Liver (tissue), 9 donors: Measurements from ENCODE around the gene SPDYE2B. TPM values are rescaled to one million over a fixed set of nuclear protein-coding genes. Genes with fewer than 3 reads are reported as not detected.
"Not testable (repeated sequence)": the region's sequence is repeated elsewhere in the genome, so short reads cannot be mapped to it uniquely, and the experiment has no call there.

ENCODE experiments used
- DNase-seq: peaks from one replicate; pipeline ENCODE4 v3.0.0-alpha.2; 2017; ENCODE audit warnings: low spot score
- H3K27ac ChIP-seq, 2 donors: one replicate each; pipeline ENCODE4 v1.7.0; 2013; ENCODE audit warnings: inconsistent platforms in 2 of 2, low read length in 2 of 2, control low read depth in 1 of 2, low read depth in 1 of 2, mild to moderate bottlenecking in 1 of 2
- H3K27me3 ChIP-seq, 4 donors: one replicate each; pipeline versions ENCODE4 v1.6.1 to v1.7.0; 2013; ENCODE audit warnings: low read length in 3 of 4, inconsistent platforms in 1 of 4, mild to moderate bottlenecking in 1 of 4, moderate library complexity in 1 of 4; ENCODE audit not compliant: control insufficient read depth in 4 of 4, insufficient read depth in 4 of 4
- H3K36me3 ChIP-seq, 4 donors: one replicate each; pipeline versions ENCODE4 v1.6.1 to v1.7.0; 2013; ENCODE audit warnings: low read length in 3 of 4, mild to moderate bottlenecking in 3 of 4, low read depth in 1 of 4, moderate library complexity in 1 of 4; ENCODE audit not compliant: control insufficient read depth in 4 of 4, insufficient read depth in 3 of 4
- H3K4me1 ChIP-seq, 4 donors: one replicate each; pipeline versions ENCODE4 v1.6.1 to v1.7.0; 2013; ENCODE audit warnings: low read length in 3 of 4, mild to moderate bottlenecking in 3 of 4, moderate library complexity in 1 of 4; ENCODE audit not compliant: control insufficient read depth in 4 of 4, insufficient read depth in 4 of 4
- H3K4me3 ChIP-seq, 3 donors: one replicate each; pipeline versions ENCODE4 v1.6.1 to v1.7.0; 2013; ENCODE audit warnings: low read length in 3 of 3, control low read depth in 1 of 3, low read depth in 1 of 3, mild to moderate bottlenecking in 1 of 3
- H3K9ac ChIP-seq, 2 donors: one replicate each; pipeline ENCODE4 v1.7.0; 2013; ENCODE audit warnings: low read length in 2 of 2, mild to moderate bottlenecking in 2 of 2, moderate library complexity in 2 of 2, control low read depth in 1 of 2, low read depth in 1 of 2
- H3K9me3 ChIP-seq, 4 donors: one replicate each; pipeline versions ENCODE4 v1.6.1 to v1.7.0; 2013; ENCODE audit warnings: low read length in 3 of 4; ENCODE audit not compliant: control insufficient read depth in 4 of 4
- WGBS: extraction: QIAGEN DNeasy Blood & Tissue Kit; methylation state at CpG from one replicate; pipeline ENCODE4 v1.1.7; 2013; 5-methylcytosine and 5-hydroxymethylcytosine counted together
- polyA plus RNA-seq, 2 donors: library from polyadenylated mRNA; stranded (reverse) in 1 of 2; unstranded in 1 of 2; fragments of 200-250 nt in 1 of 2; fragments of >200 nt in 1 of 2; fragmentation: Nextera tagmentation in 1 of 2; extraction: Ambion mirVana in 1 of 2; gene quantifications; one replicate each; pipeline versions ENCODE4 v1.2.1 to v1.2.3, GENCODE V29; 2013 to 2015
- total RNA-seq, 2 donors: library from RNA; depleted of rRNA; stranded (reverse); fragments of >200 nt; gene quantifications; one replicate each; pipeline ENCODE4 v1.2.3, GENCODE V29; 2014
- donor health status: healthy.
- donor health status: healthy.
- donor health status: healthy.
- donor health status: healthy.
- donor health status: healthy.

SPDYE2B gene
- total and polyA plus RNA-seq, 4 donors, result 0.28 TPM; not detected in 3

- not testable (repeated sequence) for H3K9ac ChIP-seq, H3K27ac ChIP-seq, H3K4me1 ChIP-seq, H3K36me3 ChIP-seq, DNase-seq, H3K4me3 ChIP-seq, H3K27me3 ChIP-seq, H3K9me3 ChIP-seq
- WGBS, result 83% methylated on average over 2 of the region's 6 CpGs
These were observed 15.8 kb upstream of the SPDYE2B start for GRCh38 chr7:102634299-102634698.

DNA sequence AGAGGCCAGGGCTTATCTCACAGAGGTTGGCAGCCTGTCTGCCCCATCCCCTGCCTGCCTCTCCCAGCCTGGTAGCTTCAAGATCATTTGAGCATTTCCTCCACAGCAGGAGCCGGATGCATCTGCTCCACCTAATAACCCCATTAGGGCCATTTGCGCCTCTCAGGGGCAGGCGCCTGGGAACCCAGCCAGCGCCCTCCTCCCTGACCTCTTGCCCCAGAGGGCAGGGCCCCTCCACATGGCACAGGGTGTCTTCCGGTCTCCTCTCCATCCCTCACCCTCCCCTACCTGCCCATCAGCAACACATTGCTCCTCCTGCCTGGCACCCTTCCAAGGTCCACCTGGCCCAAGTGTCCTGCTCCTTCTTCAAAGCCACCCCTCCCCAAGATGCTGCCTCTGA, 14.8 kb upstream of the SPDYE2B start:
- DNase-seq, H3K4me1 ChIP-seq, H3K4me3 ChIP-seq, H3K36me3 ChIP-seq, H3K9me3 ChIP-seq, H3K27ac ChIP-seq, H3K9ac ChIP-seq, H3K27me3 ChIP-seq: not testable (repeated sequence)
- 79% methylated on average over 3 of the region's 5 CpGs for WGBS

GRCh38 chr7:102636956-102637355, 13.2 kb upstream of the SPDYE2B start:
- H3K36me3 ChIP-seq, H3K9me3 ChIP-seq, H3K4me1 ChIP-seq, H3K27ac ChIP-seq, H3K27me3 ChIP-seq, H3K4me3 ChIP-seq, H3K9ac ChIP-seq, DNase-seq: not testable (repeated sequence)
- 90% methylated on average over 9 of the region's 13 CpGs for WGBS

DNA sequence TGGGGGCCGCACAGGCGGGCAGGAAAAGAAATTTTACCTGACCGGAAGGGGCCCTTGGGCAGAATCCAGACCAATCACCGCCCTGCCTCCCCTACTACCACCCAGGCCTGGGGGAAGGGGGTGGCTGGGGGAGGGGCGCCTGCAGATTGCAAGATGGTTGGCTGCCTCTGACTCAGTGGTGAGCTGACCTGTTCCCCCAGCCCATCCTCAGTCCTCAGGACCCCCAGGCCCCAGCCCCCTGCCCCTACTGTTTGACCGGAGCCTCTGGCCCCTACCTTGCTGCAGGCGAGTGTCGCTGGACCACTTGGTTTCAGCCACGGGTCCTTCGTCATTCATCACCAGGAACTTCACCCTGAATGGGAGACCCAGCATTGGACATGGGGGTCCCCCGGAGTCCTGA, 11.3 kb upstream of the SPDYE2B start:
- not testable (repeated sequence) for H3K4me3 ChIP-seq, H3K9ac ChIP-seq, H3K9me3 ChIP-seq, H3K4me1 ChIP-seq, H3K27me3 ChIP-seq, H3K36me3 ChIP-seq, H3K27ac ChIP-seq
- peak; percentile 31 for DNase-seq
- WGBS, result 96% methylated on average over 8 of the region's 11 CpGs

DNA sequence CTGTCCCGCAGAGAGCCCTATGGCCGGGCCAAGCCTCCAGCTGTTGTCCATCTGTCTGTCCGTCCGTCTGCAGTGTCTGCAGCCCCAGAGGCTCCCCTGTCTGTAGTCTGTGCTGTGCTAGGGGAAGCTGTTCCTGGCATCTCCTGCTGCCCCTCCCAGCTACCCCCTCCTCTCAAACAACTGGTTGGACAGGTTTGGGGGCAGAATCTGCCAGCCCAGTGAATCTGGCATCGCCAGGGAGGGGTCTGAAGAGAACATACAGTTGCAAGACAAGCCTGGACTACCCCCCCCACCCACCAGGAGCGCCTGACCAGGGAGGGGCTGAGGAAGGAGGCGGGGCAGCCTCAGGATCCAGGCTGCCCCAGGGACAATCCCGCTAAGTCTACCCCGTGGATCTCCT, 7.4 kb upstream of the SPDYE2B start, which contains the start of gene UPK3BL1:
Gene UPK3BL1, minus strand, starts transcription at position 101 of the 400 bp plus-strand sequence. Its CDS starts 50 bp downstream, at position 51.
- not testable (repeated sequence) for H3K4me1 ChIP-seq, H3K27me3 ChIP-seq, DNase-seq, H3K9me3 ChIP-seq, H3K4me3 ChIP-seq, H3K27ac ChIP-seq, H3K9ac ChIP-seq, H3K36me3 ChIP-seq
- no CpG with 5 or more reads among the region's 9 CpGs for WGBS

DNA sequence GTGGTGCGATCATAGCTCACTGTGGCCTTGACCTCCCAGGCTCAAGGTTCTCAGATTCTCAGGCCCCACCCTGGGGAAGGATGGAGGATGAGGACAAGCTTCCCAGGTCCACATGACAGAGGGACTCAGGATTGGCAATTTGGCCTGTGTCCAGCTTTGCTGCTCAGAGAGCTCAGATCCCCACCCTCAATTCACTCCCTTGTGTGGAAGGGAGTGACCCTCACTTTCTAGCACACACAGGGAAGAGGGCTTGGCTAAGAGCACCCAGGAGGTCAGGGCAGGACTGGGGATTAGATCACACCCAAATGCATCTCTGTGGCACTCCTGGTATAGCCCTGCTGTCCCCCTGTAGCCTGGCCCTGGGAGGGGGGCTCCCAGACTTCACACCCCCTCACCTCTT, 6.7 kb upstream of the SPDYE2B start:
- not testable (repeated sequence) for DNase-seq, H3K9me3 ChIP-seq
- no CpG with 5 or more reads among the region's 1 CpG for WGBS

DNA sequence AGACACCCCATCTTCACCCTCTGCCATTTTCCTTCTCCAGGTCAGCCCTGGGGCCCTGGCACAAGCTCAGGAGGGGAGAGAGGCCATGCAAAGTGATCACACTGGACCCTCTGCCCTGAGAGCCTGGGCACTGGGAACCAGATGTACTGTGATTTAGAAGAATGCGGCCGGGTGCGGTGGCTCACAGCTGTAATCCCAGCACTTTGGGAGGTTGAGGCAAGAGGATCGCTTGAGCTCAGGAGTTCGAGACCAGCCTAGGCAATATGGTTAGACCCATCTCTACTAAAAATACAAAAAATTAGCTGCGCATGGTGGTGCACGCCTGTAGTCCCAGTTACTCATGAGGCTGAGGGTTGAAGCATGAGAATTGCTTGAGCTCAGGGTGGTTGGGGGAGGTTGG, 2.3 kb upstream of the SPDYE2B start:
- not testable (repeated sequence) for H3K27me3 ChIP-seq, H3K27ac ChIP-seq, H3K4me3 ChIP-seq, H3K36me3 ChIP-seq, H3K9ac ChIP-seq, H3K4me1 ChIP-seq, H3K9me3 ChIP-seq, DNase-seq
- WGBS, result 98% methylated on average over 5 of the region's 7 CpGs

More for the DNA sequence above, 6.7 kb upstream of the SPDYE2B start:
- H3K27ac ChIP-seq, H3K4me3 ChIP-seq, H3K4me1 ChIP-seq, H3K36me3 ChIP-seq, H3K9ac ChIP-seq, H3K27me3 ChIP-seq: not testable (repeated sequence)

GRCh38 chr7:102664765-102665164, 14.6 kb downstream of the SPDYE2B start:
- DNase-seq, H3K36me3 ChIP-seq, H3K9me3 ChIP-seq, H3K4me3 ChIP-seq, H3K27me3 ChIP-seq, H3K27ac ChIP-seq, H3K4me1 ChIP-seq, H3K9ac ChIP-seq: not testable (repeated sequence)
- 95% methylated on average over 7 of the region's 11 CpGs for WGBS

GRCh38 chr7:102666850-102667249, 16.7 kb downstream of the SPDYE2B start:
- not testable (repeated sequence) for H3K4me1 ChIP-seq, H3K36me3 ChIP-seq, H3K27me3 ChIP-seq, H3K27ac ChIP-seq, DNase-seq, H3K9ac ChIP-seq, H3K9me3 ChIP-seq, H3K4me3 ChIP-seq
- WGBS, result no CpG with 5 or more reads among the region's 16 CpGs
